ENCODE measurements around the gene RSRC1.
"Not testable (repeated sequence)": the region's sequence is repeated elsewhere in the genome, so short reads cannot be mapped to it uniquely, and the experiment has no call there.

RSRC1 gene

GRCh38 chr3:158531334-158531733 is 421.4 kb downstream of the RSRC1 start:
- no peak for DNase-seq

- DNase-seq, result no peak
Observed at GRCh38 chr3:158532099-158532734, 422.3 kb downstream of the RSRC1 start.

- DNase-seq, result no peak
Observed at GRCh38 chr3:158535918-158536317, 426.0 kb downstream of the RSRC1 start.

- no peak for DNase-seq
Observed at GRCh38 chr3:158539414-158540014, 429.6 kb downstream of the RSRC1 start.

GRCh38 chr3:158540066-158540465 is 430.2 kb downstream of the RSRC1 start:
- no peak for DNase-seq

GRCh38 chr3:158548691-158549090 is 438.8 kb downstream of the RSRC1 start:
- DNase-seq, result no peak

GRCh38 chr3:158549938-158550337 is 440.0 kb downstream of the RSRC1 start:
- DNase-seq, result not testable (repeated sequence)

GRCh38 chr3:158552124-158552523 is 442.2 kb downstream of the RSRC1 start:
- DNase-seq, result no peak

- DNase-seq, result no peak
Observed at GRCh38 chr3:158559504-158559903, 449.6 kb downstream of the RSRC1 start.

GRCh38 chr3:158560979-158561378 is 451.1 kb downstream of the RSRC1 start:
- no peak for DNase-seq

- DNase-seq, result no peak
Observed at GRCh38 chr3:158562674-158563073, 452.8 kb downstream of the RSRC1 start.

GRCh38 chr3:158563076-158563475 is 453.2 kb downstream of the RSRC1 start:
- no peak for DNase-seq

GRCh38 chr3:158565076-158565475 is 455.2 kb downstream of the RSRC1 start:
- DNase-seq, result no peak

- DNase-seq, result no peak
Observed at GRCh38 chr3:158568784-158569183, 458.9 kb downstream of the RSRC1 start.

- DNase-seq, result no peak
Observed at GRCh38 chr3:158569794-158570193, 459.9 kb downstream of the RSRC1 start.

- DNase-seq, result peak; percentile 18 to 92 (median 89)
Observed at GRCh38 chr3:158570999-158571702, 461.3 kb downstream of the RSRC1 start, which contains the start of gene MLF1. TSS of gene MLF1 (plus strand) at chr3:158571194. CDS start at chr3:158571301, 107 bp downstream.

- no peak for DNase-seq
Observed at GRCh38 chr3:158571969-158572765, 462.3 kb downstream of the RSRC1 start.

- DNase-seq, result no peak
Observed at GRCh38 chr3:158572766-158573060, 462.8 kb downstream of the RSRC1 start.

GRCh38 chr3:158573714-158574113 is 463.8 kb downstream of the RSRC1 start:
- no peak for DNase-seq

GRCh38 chr3:158574646-158575045 is 464.8 kb downstream of the RSRC1 start:
- DNase-seq, result no peak

- no peak for DNase-seq
Observed at GRCh38 chr3:158590223-158590622, 480.3 kb downstream of the RSRC1 start.
